IMR-90 (cell line): ENCODE data around the gene KCNIP1. TPM values are rescaled to one million over a fixed set of nuclear protein-coding genes. Genes with fewer than 3 reads are reported as not detected.

Experiments
- ATAC-seq: fragments of 200-7000 bp; cut with Tn5 transposase; 2 replicates; pipeline ENCODE4 v1.9.1; 2020; ENCODE audit warnings: low read depth, mild to moderate bottlenecking, moderate library complexity
- BruUV-seq: library from RNA; stranded (reverse); fragments of 400-500 nt; replicated peaks from 2 replicates; lab custom pipeline; 2021; lab: Mats Ljungman, UMichigan
- CTCF ChIA-PET: fragments of 300-600 bp; formaldehyde crosslinking; extraction: SDS; loops from one replicate; lab custom pipeline; 2021; ENCODE audit warnings: antibody characterized with exemption; lab: Yijun Ruan, JAX
- POLR2A ChIA-PET: fragments of 300-600 bp; sonication (Branson Sonifier 250); formaldehyde crosslinking; loops from one replicate; lab custom pipeline; 2022; ENCODE audit warnings: antibody characterized with exemption; ENCODE audit not compliant: unreplicated experiment; lab: Charles Lee
- DNase-seq: peaks from one replicate; pipeline ENCODE4 v3.0.0; 2013
- H2AFZ ChIP-seq: replicated peaks from 2 replicates; pipeline ENCODE3; 2013; ENCODE audit warnings: low read length, mild to moderate bottlenecking; ENCODE audit not compliant: poor library complexity
- H2AK5ac ChIP-seq: 2 replicates; pipeline ENCODE4 v1.6.1; 2013; ENCODE audit warnings: low read depth, low read length, inconsistent platforms
- H2AK9ac ChIP-seq: replicated peaks from 2 replicates; pipeline ENCODE3; 2013; ENCODE audit warnings: mild to moderate bottlenecking, low read depth, low read length, moderate library complexity; ENCODE audit not compliant: poor library complexity
- H2BK120ac ChIP-seq: 2 replicates; pipeline ENCODE4 v1.6.1; 2013; ENCODE audit warnings: low read depth, low read length, inconsistent platforms
- H2BK15ac ChIP-seq: 3 replicates; pipeline ENCODE4 v1.6.1; 2013; ENCODE audit warnings: low read depth, low read length, inconsistent platforms
- H2BK20ac ChIP-seq: 2 replicates; pipeline ENCODE4 v1.6.1; 2013; ENCODE audit warnings: low read depth, mild to moderate bottlenecking, inconsistent platforms, low read length, moderate library complexity
- H2BK5ac ChIP-seq: 2 replicates; pipeline ENCODE4 v1.6.1; 2013; ENCODE audit warnings: mild to moderate bottlenecking, low read depth, low read length, inconsistent platforms; ENCODE audit not compliant: poor library complexity, severe bottlenecking
- H3K14ac ChIP-seq: replicated peaks from 2 replicates; pipeline ENCODE4 v1.6.1; 2013; ENCODE audit warnings: low read depth, low read length, inconsistent platforms
- H3K18ac ChIP-seq: 2 replicates; pipeline ENCODE4 v1.6.1; 2013; ENCODE audit warnings: low read depth, low read length, control low read depth
- H3K23ac ChIP-seq: 2 replicates; pipeline ENCODE4 v1.6.1; 2013; ENCODE audit warnings: low read depth, low read length, inconsistent platforms
- H3K27ac ChIP-seq: 2 replicates; pipeline ENCODE4 v1.5.1; 2013; ENCODE audit warnings: mild to moderate bottlenecking, control low read depth, low read length; ENCODE audit not compliant: insufficient read depth
- H3K27me3 ChIP-seq: 2 replicates; pipeline ENCODE4 v1.6.1; 2013; ENCODE audit warnings: low read length; ENCODE audit not compliant: control insufficient read depth, insufficient read depth
- H3K36me3 ChIP-seq: 2 replicates; pipeline ENCODE4 v1.6.1; 2013; ENCODE audit warnings: low read length, mixed read lengths; ENCODE audit not compliant: control insufficient read depth, insufficient read depth
- H3K4ac ChIP-seq: 2 replicates; pipeline ENCODE4 v1.6.1; 2013; ENCODE audit warnings: low read depth, low read length, inconsistent platforms
- H3K4me1 ChIP-seq: 2 replicates; pipeline ENCODE4 v1.6.1; 2013; ENCODE audit warnings: low read length, mixed read lengths; ENCODE audit not compliant: control insufficient read depth, insufficient read depth
- H3K4me2 ChIP-seq: 2 replicates; pipeline ENCODE4 v1.6.1; 2013; ENCODE audit warnings: low read depth, mild to moderate bottlenecking, control low read depth, low read length, moderate library complexity
- H3K4me3 ChIP-seq: 2 replicates; pipeline ENCODE4 v1.5.1; 2013; ENCODE audit warnings: low read depth, mild to moderate bottlenecking, control low read depth, low read length, moderate library complexity; ENCODE audit not compliant: insufficient read depth
- H3K56ac ChIP-seq: 2 replicates; pipeline ENCODE4 v1.6.1; 2013; ENCODE audit warnings: low read length, inconsistent platforms; ENCODE audit not compliant: insufficient read depth; ENCODE audit errors: extremely low read depth
- H3K79me1 ChIP-seq, 2 experiments: 2 replicates each; pipeline ENCODE4 v1.6.1; 2013; ENCODE audit warnings: low read length in 2 of 2, inconsistent platforms in 1 of 2, low read depth in 1 of 2
- H3K9ac ChIP-seq: 2 replicates; pipeline ENCODE4 v1.6.1; 2013; ENCODE audit warnings: low read depth, low read length, control low read depth
- H3K9me1 ChIP-seq: 2 replicates; pipeline ENCODE4 v1.6.1; 2013; ENCODE audit warnings: low read length, inconsistent platforms; ENCODE audit not compliant: insufficient read depth
- H3K9me3 ChIP-seq: 2 replicates; pipeline ENCODE4 v1.6.1; 2013; ENCODE audit warnings: low read length; ENCODE audit not compliant: control insufficient read depth, insufficient read depth
- H4K20me1 ChIP-seq: 2 replicates; pipeline ENCODE4 v1.6.1; 2013; ENCODE audit warnings: low read length, inconsistent platforms; ENCODE audit not compliant: insufficient read depth
- H4K5ac ChIP-seq: 2 replicates; pipeline ENCODE4 v1.6.1; 2013; ENCODE audit warnings: mild to moderate bottlenecking, low read depth, low read length, control low read depth
- H4K8ac ChIP-seq, 2 experiments: 2 replicates each; pipeline ENCODE4 v1.6.1; 2013; ENCODE audit warnings: low read depth in 2 of 2, low read length in 2 of 2, control low read depth in 1 of 2, inconsistent platforms in 1 of 2
- H4K91ac ChIP-seq: 2 replicates; pipeline ENCODE4 v1.6.1; 2013; ENCODE audit warnings: low read depth, low read length, inconsistent platforms; ENCODE audit not compliant: insufficient read depth
- BHLHE40 ChIP-seq: fragments of 150-350 bp; IDR thresholded peaks from 2 replicates; pipeline ENCODE4 v1.6.1; 2016; ENCODE audit warnings: mild to moderate bottlenecking, low read depth, low read length
- CHD1 ChIP-seq: IDR thresholded peaks from 2 replicates; pipeline ENCODE4 v1.6.1; 2012; ENCODE audit warnings: low read depth, low read length, improper control_type of control experiment
- ELK1 ChIP-seq: fragments of 150-350 bp; IDR thresholded peaks from 2 replicates; pipeline ENCODE4 v1.6.1; 2016; ENCODE audit warnings: low read depth, mild to moderate bottlenecking, low read length, moderate library complexity, borderline replicate concordance
- MAZ ChIP-seq: IDR thresholded peaks from 2 replicates; pipeline ENCODE4 v1.6.1; 2012; ENCODE audit warnings: low read depth, mild to moderate bottlenecking, low read length, improper control_type of control experiment, moderate library complexity, borderline replicate concordance
- MXI1 ChIP-seq: IDR thresholded peaks from 2 replicates; pipeline ENCODE4 v1.6.1; 2012; ENCODE audit warnings: low read depth, mild to moderate bottlenecking, low read length, moderate library complexity, borderline replicate concordance
- POLR2A ChIP-seq: IDR thresholded peaks from 2 replicates; pipeline ENCODE4 v1.6.1; 2012; ENCODE audit warnings: mild to moderate bottlenecking, low read depth, low read length
- RAD21 ChIP-seq: IDR thresholded peaks from 2 replicates; pipeline ENCODE4 v1.6.1; 2012; ENCODE audit warnings: low read length, improper control_type of control experiment
- RCOR1 ChIP-seq: IDR thresholded peaks from 2 replicates; pipeline ENCODE4 v1.6.1; 2012; ENCODE audit warnings: mild to moderate bottlenecking, low read length, improper control_type of control experiment; ENCODE audit not compliant: insufficient replicate concordance
- RFX5 ChIP-seq: IDR thresholded peaks from 2 replicates; pipeline ENCODE4 v1.8.0; 2012; ENCODE audit warnings: low read depth, mild to moderate bottlenecking, low read length, moderate library complexity
- SMC3 ChIP-seq: fragments of 150-350 bp; IDR thresholded peaks from 2 replicates; pipeline ENCODE4 v1.6.1; 2016; ENCODE audit warnings: low read depth, mild to moderate bottlenecking, antibody characterized with exemption, low read length, moderate library complexity
- WGBS, 2 experiments: methylation state at CpG; one replicate each; pipeline versions ENCODE4 v1.1.5 to v1.1.7; 2013; ENCODE audit warnings: missing lambda C conversion rate in 2 of 2; ENCODE audit not compliant: insufficient read length in 1 of 2; ENCODE audit errors: extremely low coverage in 2 of 2; 5-methylcytosine and 5-hydroxymethylcytosine counted together
- dilution Hi-C: fragments of 300-500 bp; cut with HindIII; formaldehyde crosslinking; loops from one replicate; pipeline ENCODE4 v1.14.3; 2018; ENCODE audit warnings: low sequenced_read_pairs; ENCODE audit not compliant: unreplicated experiment
- in situ Hi-C: fragments of 300-500 bp; cut with MboI; formaldehyde crosslinking; loops from 3 replicates; pipeline ENCODE4 v1.14.3; 2019; ENCODE audit warnings: low sequenced_read_pairs, inconsistent platforms, mixed read lengths
- intact Hi-C: fragments of 100-400 bp; cut with micrococcal nuclease; formaldehyde crosslinking; loops from 2 replicates; pipeline ENCODE4 v1.10.0; 2022
- polyA plus RNA-seq, 3 experiments: library from polyadenylated mRNA; depleted of rRNA; stranded (reverse); fragments of >200 nt; gene quantifications; 2 replicates each; pipeline ENCODE4 v1.2.3, GENCODE V29; 2012; ENCODE audit warnings: low replicate concordance in 1 of 3
- total RNA-seq: library from RNA; depleted of rRNA; stranded (reverse); fragments of >200 nt; gene quantifications from 2 replicates; pipeline ENCODE4 v1.2.3, GENCODE V29; 2012

KCNIP1 gene
- total and polyA plus RNA-seq, 2 of the 4 experiments (the other 2 are of a cell fraction), result not detected

DNA sequence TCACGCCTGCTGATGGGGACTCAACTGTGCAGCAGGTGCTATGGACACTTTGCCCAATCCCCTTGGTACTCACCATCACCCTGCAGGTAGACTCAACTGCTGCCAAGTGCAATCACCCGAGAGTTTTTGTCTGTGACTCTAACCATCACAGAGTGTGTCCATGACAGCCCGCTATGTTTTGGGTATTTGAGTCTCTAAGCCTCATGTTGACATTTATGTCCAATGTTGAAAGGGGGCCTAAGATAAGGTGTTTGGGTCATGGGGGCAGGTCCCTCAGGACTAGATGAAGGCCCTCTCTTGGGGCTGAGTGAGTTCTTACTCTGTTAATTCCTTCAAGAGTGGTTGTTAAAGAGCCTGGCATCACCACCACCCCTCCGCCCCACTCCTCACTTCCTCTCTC is 235.6 kb downstream of the KCNIP1 start:
- Histone ChIP-seq H3K4me3 (no peak overlapping the region), H3K27me3 (peaks cover 2% of the 10 kb centered on the region; the same call in 1 of the 2 replicates), H4K5ac (no peak overlapping the region), H2BK15ac (no peak overlapping the region), H2BK120ac (no peak overlapping the region), H3K4me2 (no peak overlapping the region), H3K14ac (no peak overlapping the region), H3K56ac (no peak overlapping the region), H3K36me3 (no peaks in the 10 kb centered on the region), H2AFZ (no peak overlapping the region), H3K9ac (no peak overlapping the region), H3K9me1 (no peaks in the 10 kb centered on the region), H3K4ac (no peak overlapping the region), H4K8ac (no peak overlapping the region), H2AK5ac (no peak overlapping the region), H3K4me1 (no peaks in the 10 kb centered on the region), H3K79me1 (no peaks in the 10 kb centered on the region), H2BK5ac (no peak overlapping the region), H4K20me1 (no peaks in the 10 kb centered on the region), H3K18ac (no peak overlapping the region), H4K91ac (no peak overlapping the region), H3K27ac (no peak overlapping the region), H3K23ac (no peak overlapping the region), H2BK20ac (no peak overlapping the region), H3K9me3 (no peaks in the 10 kb centered on the region), H2AK9ac (no peak overlapping the region)
- in situ Hi-C loops, result no loop called here
- intact Hi-C loops, result no loop called here
- ATAC-seq (no peak), DNase-seq (no peak)
- POLR2A ChIA-PET, result no interaction called here
- no CpG with 5 or more reads among the region's 4 CpGs for WGBS, 2 experiments
- TF ChIP-seq ELK1 (no peak), BHLHE40 (no peak), CHD1 (no peak), RCOR1 (no peak), POLR2A (no peak), MAZ (no peak), RAD21 (no peak), SMC3 (no peak), RFX5 (no peak), MXI1 (no peak)
- BruUV-seq, result no TSS peak
- dilution Hi-C loops, result no loop called here
- CTCF ChIA-PET, result no interaction called here
